HUES6 (cell line): Measurements from ENCODE around the gene QRICH1.

Experiments
- H3K27ac ChIP-seq: 2 replicates; pipeline ENCODE4 v1.7.0; 2013; ENCODE audit warnings: low read depth, mild to moderate bottlenecking, low read length, inconsistent platforms
- H3K27me3 ChIP-seq: 2 replicates; pipeline ENCODE4 v1.6.1; 2013; ENCODE audit warnings: low read length; ENCODE audit not compliant: control insufficient read depth, insufficient read depth
- H3K36me3 ChIP-seq: 2 replicates; pipeline ENCODE4 v1.6.1; 2013; ENCODE audit warnings: low read length; ENCODE audit not compliant: control insufficient read depth, insufficient read depth
- H3K4me1 ChIP-seq: 2 replicates; pipeline ENCODE4 v1.6.1; 2013; ENCODE audit warnings: low read length; ENCODE audit not compliant: control insufficient read depth, insufficient read depth
- H3K4me3 ChIP-seq: 2 replicates; pipeline ENCODE4 v1.5.1; 2013; ENCODE audit warnings: low read depth, low read length
- H3K9ac ChIP-seq: one replicate; pipeline ENCODE4 v1.6.1; 2013; ENCODE audit warnings: mild to moderate bottlenecking, low read length
- H3K9me3 ChIP-seq: 2 replicates; pipeline ENCODE4 v1.6.1; 2013; ENCODE audit warnings: low read depth, low read length; ENCODE audit not compliant: control insufficient read depth, insufficient read depth

Gene QRICH1

DNA sequence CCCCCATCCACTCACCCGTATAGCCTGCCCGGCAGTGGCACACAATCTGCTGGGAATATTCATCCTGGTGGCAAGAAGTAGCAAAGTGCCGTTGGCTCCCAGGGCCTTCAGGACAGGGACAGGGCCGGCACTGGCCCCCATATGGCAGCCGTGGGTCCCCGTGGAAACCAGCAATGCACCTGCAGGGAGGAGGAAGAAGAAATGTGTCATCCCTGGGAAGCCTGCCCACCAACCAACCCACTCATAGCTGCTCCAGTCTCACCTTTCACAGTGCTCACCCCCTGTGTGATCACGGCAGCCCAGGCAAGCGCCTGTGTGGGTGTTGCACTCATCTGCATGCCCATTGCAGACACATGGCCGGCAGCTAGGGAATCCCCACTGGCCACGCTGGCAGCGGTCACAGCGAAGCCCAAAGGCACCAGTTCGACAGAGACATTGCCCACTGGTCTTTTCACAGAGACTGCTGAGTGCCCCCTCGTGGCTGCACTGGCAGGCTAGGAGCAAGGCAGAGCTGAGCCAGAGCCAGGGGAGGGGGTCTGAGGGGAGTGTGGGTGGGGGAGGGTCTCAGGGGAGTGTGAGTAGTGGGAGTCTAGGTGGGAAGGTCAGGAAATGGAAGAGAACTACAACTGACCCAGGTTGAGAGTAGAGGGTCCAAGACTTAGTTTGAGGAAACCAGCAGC is 31.3 kb upstream of the QRICH1 start:
- H3K9ac ChIP-seq: no peak overlapping the region
- H3K4me3 ChIP-seq: no peak overlapping the region
- peaks cover 61% of the 10 kb centered on the region for H3K36me3 ChIP-seq
- no peaks in the 10 kb centered on the region for H3K9me3 ChIP-seq
- H3K27me3 ChIP-seq: no peaks in the 10 kb centered on the region
- H3K27ac ChIP-seq: no peak overlapping the region
- H3K4me1 ChIP-seq: peaks cover 4% of the 10 kb centered on the region; the same call in 1 of the 2 replicates

DNA sequence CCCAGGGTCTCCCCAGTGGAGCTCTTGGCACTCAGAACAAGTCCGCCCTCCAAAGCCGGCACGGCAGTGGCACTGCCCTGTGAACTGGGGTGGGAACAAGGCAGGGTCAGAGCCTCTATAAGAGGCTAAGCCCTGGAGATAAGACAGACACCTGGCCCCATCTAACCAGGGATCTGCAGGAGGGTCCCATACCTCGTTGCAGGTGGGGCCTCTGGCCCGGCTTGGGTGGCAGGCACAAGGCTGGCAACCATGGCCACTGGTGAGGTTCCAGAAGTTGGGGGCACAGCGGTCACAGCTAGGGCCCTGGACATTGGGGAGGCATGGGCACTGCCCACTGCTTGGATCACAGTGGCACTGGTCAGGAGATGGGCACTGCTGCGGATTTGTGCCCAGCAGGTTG is 30.3 kb upstream of the QRICH1 start:
- Histone ChIP-seq H3K9me3 (no peaks in the 10 kb centered on the region), H3K27ac (no peak overlapping the region), H3K27me3 (no peaks in the 10 kb centered on the region), H3K4me3 (no peak overlapping the region), H3K4me1 (peaks cover 10% of the 10 kb centered on the region), H3K36me3 (peaks cover 56% of the 10 kb centered on the region), H3K9ac (no peak overlapping the region)

DNA sequence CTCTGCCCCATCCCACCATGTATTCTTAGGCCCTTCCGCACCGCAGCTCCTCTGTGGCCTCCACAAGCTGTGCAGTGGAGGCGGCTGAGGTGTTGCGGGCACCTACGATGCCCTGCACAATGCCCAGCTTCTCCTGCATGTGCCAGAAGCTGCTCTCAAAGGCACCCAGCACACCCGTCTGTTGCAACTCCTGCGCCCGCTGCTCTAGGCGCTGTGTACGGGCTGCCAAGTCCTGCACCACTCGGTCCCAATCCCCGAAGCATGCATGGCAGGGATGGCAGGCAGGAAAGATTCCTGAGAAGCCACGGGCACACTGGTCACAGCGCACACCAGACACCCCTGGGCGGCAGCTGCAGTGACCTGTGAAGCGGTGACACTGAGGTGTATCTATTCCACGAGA is 29.8 kb upstream of the QRICH1 start:
- Histone ChIP-seq H3K9ac (no peak overlapping the region), H3K4me3 (no peak overlapping the region), H3K36me3 (peaks cover 61% of the 10 kb centered on the region)

DNA sequence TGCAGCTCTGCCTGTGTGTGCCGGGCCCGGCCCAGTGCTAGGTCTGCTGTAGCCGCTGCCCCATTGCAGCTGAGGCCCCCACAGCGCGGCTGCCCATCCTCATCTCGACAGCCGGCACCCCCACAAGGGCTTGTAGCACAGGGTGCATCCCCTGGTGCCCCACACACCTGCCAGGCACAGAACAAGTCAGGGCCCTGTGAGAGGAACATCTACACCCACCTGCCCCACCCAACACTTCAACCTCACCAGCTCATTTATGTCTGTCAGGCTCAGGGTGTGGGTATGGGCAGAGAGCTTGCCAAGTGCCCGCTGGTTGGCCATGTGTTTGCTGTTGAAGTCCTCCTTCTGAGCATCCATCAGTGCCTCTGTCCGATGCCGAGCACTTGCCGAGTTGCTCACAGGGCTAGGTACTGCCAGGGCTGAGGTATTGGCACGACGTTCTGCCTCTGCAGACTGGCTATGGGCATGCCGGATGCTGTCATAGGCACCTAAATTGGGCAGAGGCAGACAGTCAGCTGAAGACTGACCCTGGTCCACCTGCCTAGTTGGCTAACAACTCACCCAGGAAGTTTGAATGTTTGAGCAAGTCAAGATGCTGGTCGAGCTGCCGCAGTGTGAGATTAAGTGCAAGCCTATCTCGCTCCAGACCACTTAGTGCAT is 29.1 kb upstream of the QRICH1 start:
- H3K4me1 ChIP-seq: peaks cover 10% of the 10 kb centered on the region
- H3K27ac ChIP-seq: no peak overlapping the region
- peaks cover 62% of the 10 kb centered on the region for H3K36me3 ChIP-seq
- H3K9me3 ChIP-seq: no peaks in the 10 kb centered on the region
- no peak overlapping the region for H3K9ac ChIP-seq
- H3K4me3 ChIP-seq: no peak overlapping the region
- H3K27me3 ChIP-seq: no peaks in the 10 kb centered on the region

More for the DNA sequence above, 29.8 kb upstream of the QRICH1 start:
- Histone ChIP-seq H3K4me1 (peaks cover 10% of the 10 kb centered on the region), H3K27ac (no peak overlapping the region), H3K27me3 (no peaks in the 10 kb centered on the region), H3K9me3 (no peaks in the 10 kb centered on the region)

- Histone ChIP-seq H3K9me3 (no peaks in the 10 kb centered on the region), H3K27me3 (no peaks in the 10 kb centered on the region), H3K4me1 (peaks cover 10% of the 10 kb centered on the region), H3K27ac (no peak overlapping the region), H3K36me3 (peaks cover 67% of the 10 kb centered on the region), H3K4me3 (no peak overlapping the region), H3K9ac (no peak overlapping the region)
Measured at GRCh38 chr3:49122451-49122850, 28.6 kb upstream of the QRICH1 start.

DNA sequence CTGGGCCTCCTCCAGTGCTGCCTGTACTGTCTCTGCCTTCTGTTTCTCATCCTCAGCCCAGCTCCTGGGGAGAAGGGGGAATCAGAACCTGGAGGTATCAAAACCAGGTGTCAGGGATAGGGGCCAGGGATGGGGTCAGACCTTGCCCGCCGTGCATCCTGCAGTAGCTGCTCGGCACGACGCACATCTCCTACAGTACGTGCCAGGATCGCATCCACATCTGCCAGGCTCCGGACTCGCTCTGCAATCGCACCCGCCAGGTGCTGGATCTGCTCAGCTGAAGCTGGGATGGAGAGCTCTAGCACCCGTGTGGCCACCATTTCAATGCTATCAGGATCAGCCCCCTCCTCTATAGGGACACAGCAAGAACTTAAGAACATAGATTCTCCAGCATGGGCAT is 28.2 kb upstream of the QRICH1 start:
- Histone ChIP-seq H3K27me3 (no peaks in the 10 kb centered on the region), H3K9me3 (no peaks in the 10 kb centered on the region), H3K27ac (no peak overlapping the region), H3K36me3 (peaks cover 72% of the 10 kb centered on the region), H3K9ac (no peak overlapping the region), H3K4me1 (peaks cover 10% of the 10 kb centered on the region), H3K4me3 (no peak overlapping the region)

- Histone ChIP-seq H3K4me3 (peak overlapping the region; percentile 98), H3K36me3 (peaks cover 76% of the 10 kb centered on the region), H3K27me3 (no peaks in the 10 kb centered on the region), H3K9me3 (no peaks in the 10 kb centered on the region), H3K4me1 (peaks cover 10% of the 10 kb centered on the region), H3K27ac (peak overlapping the region; percentile 64), H3K9ac (peak overlapping the region; percentile 48)
Measured at GRCh38 chr3:49121132-49121736, 27.4 kb upstream of the QRICH1 start.

GRCh38 chr3:49120438-49121131 is 26.7 kb upstream of the QRICH1 start, which contains the start of gene USP19:
USP19 (minus strand) TSS chr3:49120823; CDS start chr3:49119145, 1,678 bp downstream.
- Histone ChIP-seq H3K9ac (peak within 1 kb of the TSS; percentile 98), H3K4me1 (peaks cover 10% of the 10 kb centered on the region), H3K4me3 (peak within 1 kb of the TSS; percentile 98), H3K27me3 (no peaks in the 10 kb centered on the region), H3K9me3 (no peaks in the 10 kb centered on the region), H3K27ac (peak within 1 kb of the TSS; percentile 64), H3K36me3 (peaks cover 77% of the 10 kb centered on the region)

DNA sequence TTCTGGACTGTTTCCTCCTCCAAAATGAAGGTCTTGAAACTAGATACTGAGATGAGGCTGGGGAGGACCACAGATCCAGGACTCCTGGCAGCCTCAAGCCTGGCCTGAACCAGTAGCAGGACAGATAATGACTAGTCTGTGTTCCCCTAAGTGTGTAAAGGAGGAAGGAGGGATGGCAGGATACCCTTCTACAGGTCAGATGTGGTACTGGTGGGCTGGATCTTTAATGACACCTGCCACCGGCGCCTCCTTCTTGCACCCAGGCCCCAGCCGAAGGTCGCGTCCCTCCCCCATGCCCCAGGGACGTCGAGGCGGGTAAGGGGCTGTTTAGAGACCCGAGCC is 26.2 kb upstream of the QRICH1 start:
- Histone ChIP-seq H3K27ac (no peak overlapping the region; the same call in 1 of the 2 replicates), H3K4me3 (peak overlapping the region; percentile 98), H3K36me3 (peaks cover 79% of the 10 kb centered on the region), H3K9ac (peak overlapping the region; percentile 98), H3K27me3 (no peaks in the 10 kb centered on the region), H3K9me3 (no peaks in the 10 kb centered on the region), H3K4me1 (peaks cover 10% of the 10 kb centered on the region)

- H3K9me3 ChIP-seq: no peaks in the 10 kb centered on the region
- no peak overlapping the region for H3K9ac ChIP-seq
- H3K4me1 ChIP-seq: peaks cover 10% of the 10 kb centered on the region
- no peaks in the 10 kb centered on the region for H3K27me3 ChIP-seq
- peaks cover 79% of the 10 kb centered on the region for H3K36me3 ChIP-seq
- no peak overlapping the region for H3K27ac ChIP-seq
- peak overlapping the region; percentile 98 for H3K4me3 ChIP-seq
Measured at GRCh38 chr3:49119439-49119838, 25.6 kb upstream of the QRICH1 start.

- H3K9me3 ChIP-seq: no peaks in the 10 kb centered on the region
- H3K36me3 ChIP-seq: peaks cover 79% of the 10 kb centered on the region
- no peaks in the 10 kb centered on the region for H3K27me3 ChIP-seq
- no peak overlapping the region for H3K27ac ChIP-seq
- no peak overlapping the region for H3K4me3 ChIP-seq
- peaks cover 10% of the 10 kb centered on the region for H3K4me1 ChIP-seq
- no peak overlapping the region for H3K9ac ChIP-seq
Measured at GRCh38 chr3:49119036-49119435, 25.2 kb upstream of the QRICH1 start.
